NCI-H226 (cell line): Measurements from ENCODE around the gene CCDC82.
"Not testable (repeated sequence)": the region's sequence is repeated elsewhere in the genome, so short reads cannot be mapped to it uniquely, and the experiment has no call there.

Source experiments
- DNase-seq: peaks from one replicate; pipeline ENCODE4 v3.0.0-alpha.2; 2015

The CCDC82 gene

DNA sequence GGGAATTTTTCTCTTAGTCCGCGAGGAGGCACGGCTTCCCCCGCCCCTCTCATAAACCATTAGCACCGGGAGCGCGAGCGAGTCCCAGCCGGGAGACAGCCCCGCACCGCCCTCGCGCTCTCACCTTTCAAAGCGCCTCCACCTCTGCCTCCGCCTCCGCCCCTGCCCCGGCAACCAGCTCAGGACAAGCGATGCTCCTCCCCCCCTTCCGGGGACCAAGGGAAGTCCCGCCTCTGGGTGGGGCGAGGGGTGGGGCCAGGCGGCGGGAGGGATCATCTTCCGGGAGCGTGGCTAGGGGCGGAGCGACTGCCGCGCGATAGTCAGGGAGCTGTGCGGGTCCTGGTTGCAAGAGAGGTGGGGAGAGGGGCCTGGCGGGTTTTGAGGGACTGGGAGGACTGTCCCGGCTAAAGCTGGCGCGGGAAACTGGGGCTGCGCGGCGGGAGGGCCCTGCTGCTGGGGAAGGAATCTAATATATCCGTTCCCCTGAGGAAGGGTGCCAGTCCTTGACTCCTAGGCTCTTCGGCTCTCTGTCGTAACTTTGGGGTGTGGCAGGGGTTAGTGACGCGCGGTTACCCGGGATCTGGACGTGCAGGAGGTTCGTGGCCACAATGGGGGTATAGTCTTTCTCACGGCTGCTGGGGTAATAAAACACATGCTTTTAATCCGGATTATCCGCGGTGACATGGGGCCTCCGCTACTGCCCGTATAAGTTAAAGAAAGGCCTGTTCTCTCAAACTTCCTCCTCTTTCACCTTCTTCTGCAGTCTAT lies at the start of gene CCDC82, which contains the start of gene JRKL:
TSS of gene CCDC82 (minus strand) at position 193 of the 768 bp plus-strand sequence. CDS start 5,165 bp downstream, outside the sequence.
TSS of gene JRKL (plus strand) at position 294 of the 768 bp plus-strand sequence. CDS start 637 bp downstream, outside the sequence.
- DNase-seq: peak; percentile 91

DNA sequence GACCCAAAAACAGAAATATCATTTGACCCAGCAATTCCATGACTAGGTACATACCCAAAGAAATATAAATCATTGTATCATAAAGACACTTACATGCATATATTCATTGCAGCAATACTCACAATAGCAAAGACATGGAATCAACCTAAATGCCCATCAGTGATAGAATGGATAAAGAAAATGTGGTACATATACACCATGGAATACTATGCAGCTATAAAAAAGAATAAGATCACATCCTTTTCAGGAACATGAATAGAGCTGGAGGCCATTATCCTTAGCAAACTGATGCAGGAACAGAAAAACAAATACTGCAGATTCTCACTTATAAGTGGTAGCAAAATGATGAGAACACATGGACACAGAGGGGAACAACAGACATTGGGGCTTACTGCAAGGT lies 42.9 kb upstream of the CCDC82 start:
- DNase-seq: not testable (repeated sequence)

DNA sequence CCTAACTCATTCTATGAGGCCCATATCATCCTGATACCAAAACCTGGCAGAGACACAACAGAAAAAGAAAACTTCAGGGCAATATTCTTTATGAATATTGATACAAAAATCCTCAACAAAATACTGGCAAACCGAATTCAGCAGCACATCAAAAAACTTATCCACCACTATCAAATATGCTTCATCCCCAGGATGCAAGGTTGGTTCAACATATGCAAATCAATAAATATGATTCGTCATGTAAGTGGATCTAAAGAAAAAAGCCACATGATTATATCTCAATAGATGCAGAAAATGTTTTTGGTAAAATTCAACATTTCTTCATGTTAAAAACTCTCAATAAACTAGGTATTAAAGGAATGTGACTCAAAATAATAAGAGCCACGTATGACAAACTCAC lies 41.0 kb upstream of the CCDC82 start:
- DNase-seq: no peak

DNA sequence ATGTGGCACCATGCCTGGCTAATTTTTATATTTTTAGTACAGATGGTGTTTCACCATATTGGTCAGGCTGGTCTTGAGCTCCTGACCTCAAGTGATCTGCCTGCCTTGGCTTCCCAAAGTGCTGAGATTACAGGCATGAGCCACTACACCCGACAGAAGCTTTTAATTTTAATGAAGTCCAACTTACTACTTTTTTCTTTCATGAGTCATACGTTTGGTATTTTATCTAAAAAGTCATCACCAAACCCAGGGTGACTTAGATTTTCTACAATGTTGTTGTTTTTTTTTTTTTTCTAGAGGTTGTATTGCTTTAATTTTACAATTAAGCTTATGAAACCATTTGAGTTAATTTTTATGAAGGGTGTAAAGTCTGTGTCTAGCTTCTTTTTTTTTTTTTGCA lies 35.0 kb upstream of the CCDC82 start:
- DNase-seq: peak; percentile 42

DNA sequence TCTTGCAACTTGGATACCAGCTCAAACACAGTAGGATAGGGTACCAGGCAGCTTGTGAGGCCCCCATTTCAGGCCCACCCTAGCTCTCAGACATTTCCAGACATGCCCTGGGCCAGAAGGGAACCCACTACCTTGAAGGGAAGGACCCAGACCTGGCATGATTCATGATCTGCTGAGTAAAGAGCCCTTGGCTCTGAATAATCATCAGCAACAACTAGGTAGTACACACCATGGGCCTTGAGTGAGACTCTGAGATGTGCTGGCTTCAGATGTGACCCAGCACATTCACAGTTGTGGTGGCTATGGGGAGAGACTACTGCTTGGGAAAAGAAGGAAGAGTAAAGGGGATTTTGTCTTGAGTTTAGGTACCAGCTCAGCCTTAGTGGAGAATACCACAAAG lies 23.7 kb upstream of the CCDC82 start:
- no peak for DNase-seq

DNA sequence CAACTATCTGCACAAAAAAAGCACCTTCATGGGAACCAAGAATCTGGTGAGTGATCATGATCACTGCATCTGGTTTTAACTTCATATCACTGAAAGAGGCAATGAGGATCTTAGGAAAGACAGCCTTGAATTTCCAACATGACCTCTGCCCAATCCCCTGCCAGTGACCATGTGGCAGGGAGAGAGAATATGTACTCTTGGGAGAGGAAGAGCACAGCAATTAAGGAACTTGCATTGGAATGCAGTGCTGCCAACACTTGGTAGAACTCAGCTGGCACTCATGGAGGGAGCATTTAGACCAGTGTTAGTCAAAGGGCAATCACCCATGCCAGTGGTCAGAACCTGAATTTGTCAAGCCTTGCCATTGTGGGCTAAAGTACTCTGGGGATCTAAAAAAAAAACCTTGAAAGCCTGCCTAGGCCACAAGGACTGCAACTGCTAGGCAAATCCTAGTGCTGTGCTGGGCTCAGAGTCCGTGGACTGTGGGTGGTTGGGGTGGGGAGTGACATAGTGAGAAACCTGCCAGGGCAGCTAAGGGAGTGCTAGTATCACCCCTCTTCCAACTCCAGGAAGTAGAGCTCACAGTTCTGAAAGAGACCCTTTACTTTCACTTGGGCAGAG lies 23.2 kb upstream of the CCDC82 start:
- no peak for DNase-seq

DNA sequence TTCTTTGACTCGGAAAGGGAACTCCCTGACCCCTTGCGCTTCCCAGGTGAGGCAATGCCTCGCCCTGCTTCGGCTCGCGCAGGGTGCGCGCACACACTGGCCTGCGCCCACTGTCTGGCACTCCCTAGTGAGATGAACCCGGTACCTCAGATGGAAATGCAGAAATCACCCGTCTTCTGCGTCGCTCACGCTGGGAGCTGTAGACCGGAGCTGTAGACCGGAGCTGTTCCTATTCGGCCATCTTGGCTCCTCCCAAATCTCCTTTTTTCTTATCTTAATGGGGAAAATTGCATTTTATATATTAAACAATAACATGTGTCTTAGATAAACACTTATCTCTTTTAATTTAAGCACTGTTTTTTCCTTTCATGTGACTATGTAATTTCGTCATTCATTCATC lies 21.7 kb upstream of the CCDC82 start:
- not testable (repeated sequence) for DNase-seq

DNA sequence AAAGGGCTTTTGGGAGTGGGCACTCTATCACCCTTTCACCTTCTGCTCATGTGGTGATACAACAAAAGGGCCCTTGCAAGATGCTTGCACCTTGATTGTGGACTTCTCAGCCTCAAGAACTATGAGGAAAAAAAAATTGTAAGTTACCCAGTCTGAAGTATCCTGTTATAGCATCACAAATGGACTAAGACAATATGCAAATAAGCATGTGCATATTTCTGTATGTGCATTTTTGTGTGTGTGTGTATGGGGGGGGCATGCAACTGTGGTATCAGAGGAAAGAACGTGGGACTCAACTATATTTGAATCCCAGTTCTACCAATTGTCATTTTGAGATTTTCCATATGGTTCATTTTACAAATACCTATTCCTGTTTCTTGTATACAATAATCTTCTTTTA lies 11.0 kb upstream of the CCDC82 start:
- DNase-seq: no peak

DNA sequence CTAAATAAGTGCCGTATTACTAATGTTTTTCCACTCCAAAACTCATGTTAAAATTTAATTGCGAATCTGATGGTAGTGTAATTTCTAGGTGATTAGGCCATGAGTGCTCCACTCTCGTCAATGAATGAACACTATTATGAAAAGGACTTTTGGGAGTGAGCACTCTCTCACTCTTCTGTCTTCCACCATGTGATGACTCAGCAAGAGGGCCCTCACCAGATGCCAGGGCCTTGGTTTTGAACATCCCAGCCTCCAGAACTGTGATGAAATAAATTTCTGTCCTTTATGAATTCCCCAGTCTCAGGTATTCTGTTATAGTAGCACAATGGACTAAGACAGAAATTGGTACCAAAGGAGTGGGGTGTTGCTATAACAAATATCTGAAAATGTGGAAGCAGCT lies 8.2 kb upstream of the CCDC82 start:
- peak; percentile 1 for DNase-seq

DNA sequence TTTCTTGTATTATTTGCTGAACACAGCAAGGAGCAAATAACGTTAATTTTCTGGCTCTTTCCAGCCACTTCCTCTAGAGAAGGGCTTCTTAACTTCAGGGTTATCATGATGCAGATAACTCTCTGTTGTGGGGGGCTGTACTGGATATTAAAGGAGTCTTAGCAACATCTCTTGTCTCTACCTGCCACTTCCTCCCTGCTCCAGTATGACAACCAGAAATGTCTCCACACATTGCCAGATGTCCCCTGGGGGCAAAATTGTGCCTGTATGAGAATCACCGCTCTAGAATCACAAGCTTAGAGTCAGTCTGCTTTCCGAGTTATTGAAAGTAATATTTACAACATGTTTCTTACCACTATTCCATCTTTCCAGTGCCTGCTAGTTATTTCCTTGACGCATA lies 6.9 kb upstream of the CCDC82 start:
- DNase-seq: no peak

DNA sequence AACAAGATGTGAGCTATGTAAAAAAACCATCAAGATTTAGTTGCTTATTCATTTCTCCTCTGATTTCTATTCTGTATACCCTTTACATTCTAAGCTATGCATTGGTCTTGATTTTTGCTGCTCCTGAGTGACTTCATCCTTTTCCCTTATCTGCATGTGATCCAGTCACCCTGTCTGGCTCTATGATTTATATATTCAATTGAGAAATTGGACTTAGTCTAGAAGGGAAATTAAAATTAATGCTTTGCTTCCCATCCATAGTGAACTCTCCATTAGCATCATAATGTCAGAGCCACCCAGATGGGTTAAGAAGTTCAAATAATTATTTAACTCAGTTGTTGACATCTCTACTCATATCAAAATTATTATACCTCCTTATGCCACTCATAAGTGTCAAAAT lies 5.1 kb upstream of the CCDC82 start:
- DNase-seq: no peak

DNA sequence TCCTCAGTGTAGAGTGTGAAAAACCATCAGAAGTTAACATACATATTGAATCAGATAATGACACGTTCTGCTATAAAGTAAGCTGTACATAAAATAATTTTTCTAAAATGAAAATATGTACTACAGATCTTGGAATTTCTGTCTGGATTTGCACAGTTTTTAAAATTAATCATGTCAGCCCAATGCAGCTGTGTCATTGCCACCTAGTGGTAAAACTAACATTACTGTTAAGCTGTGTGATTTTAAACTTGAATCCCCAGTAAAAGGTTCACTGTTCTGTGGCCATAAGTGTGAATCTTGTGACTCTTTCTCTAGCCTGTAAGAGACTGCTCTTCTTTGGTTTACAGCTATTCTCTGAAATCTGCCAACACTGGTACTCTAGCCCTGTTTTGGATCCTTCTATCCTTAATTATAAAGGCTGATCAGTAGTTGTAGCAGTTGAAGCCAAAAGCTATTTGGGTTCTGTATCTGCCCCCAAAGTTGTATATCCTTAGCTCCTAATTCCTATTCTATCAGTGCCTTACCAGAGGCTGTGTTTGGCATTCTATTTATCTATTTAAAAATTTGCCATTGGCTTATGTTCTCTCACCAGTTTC lies 4.1 kb upstream of the CCDC82 start:
- no peak for DNase-seq

DNA sequence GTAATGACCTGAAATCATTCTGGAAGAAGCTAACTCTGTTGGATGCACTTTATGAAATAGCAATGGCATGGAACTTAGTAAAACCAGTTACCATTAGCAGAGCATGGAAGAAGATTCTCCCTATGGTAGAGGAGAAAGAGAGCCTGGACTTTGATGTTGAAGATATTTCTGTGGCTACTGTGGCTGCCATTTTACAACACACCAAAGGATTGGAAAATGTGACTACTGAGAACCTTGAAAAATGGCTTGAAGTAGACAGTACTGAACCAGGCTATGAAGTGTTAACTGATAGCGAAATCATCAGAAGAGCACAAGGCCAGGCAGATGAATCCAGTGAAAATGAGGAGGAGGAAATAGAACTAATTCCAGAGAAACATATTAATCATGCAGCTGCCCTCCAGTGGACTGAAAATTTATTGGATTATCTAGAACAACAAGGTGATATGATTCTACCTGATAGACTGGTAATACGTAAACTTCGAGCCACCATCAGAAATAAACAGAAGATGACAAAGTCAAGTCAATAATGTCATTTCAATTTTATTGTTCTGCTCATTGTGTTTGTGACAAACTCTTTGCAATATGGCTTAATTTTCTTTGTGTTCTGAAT lies 2.1 kb upstream of the CCDC82 start:
- no peak for DNase-seq

DNA sequence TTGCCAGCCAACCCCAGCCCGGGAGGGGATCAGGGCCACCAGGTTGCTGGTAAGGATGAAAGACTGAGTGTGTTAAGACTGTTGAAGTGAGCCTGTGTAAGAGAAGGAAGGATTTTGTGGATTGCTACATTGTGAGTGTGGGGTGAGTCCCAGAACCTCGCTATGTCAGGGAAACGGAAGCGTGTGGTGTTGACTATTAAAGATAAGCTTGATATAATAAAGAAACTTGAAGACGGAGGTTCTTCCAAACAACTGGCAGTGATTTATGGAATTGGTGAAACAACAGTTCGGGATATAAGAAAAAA lies 728 bp upstream of the CCDC82 start:
- DNase-seq: no peak

DNA sequence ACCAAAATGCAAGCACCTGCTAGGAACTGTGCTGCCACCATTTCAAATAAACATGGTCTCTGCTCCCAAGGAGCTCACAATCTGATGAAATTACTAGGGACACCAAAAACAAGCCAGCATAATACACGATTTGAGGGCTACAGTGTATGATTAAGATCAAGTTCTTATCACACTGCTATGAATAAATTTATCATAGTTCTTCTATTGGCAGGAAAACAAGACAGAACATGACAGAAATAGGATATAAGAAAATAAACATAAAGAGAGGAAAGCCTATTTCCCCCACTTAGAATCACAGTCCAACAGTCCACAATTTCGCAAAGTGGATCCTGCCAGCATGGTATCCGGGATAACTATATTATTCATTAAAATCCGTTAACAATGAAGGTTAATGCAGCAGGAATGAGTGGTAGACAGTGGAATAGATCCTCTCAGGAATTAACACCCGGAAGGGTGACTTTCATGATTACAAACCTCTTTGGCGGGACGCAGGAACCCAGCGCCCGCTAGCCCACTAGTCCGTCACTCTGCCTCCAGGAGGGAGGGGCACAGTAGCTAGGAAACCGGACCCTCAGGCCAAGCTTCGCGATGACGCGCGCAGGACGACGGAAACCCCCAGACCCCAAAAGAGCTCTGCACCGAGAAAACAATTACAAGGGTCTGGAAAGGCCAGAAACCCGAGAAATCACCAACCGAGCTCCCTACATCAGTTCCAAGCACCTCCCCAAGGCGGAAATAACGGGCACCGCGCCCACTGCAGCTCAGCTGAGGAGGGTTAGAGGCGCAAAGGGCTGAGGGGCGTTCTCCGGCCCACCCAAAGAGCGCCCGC lies 607 bp downstream of the CCDC82 start:
- DNase-seq: no peak

DNA sequence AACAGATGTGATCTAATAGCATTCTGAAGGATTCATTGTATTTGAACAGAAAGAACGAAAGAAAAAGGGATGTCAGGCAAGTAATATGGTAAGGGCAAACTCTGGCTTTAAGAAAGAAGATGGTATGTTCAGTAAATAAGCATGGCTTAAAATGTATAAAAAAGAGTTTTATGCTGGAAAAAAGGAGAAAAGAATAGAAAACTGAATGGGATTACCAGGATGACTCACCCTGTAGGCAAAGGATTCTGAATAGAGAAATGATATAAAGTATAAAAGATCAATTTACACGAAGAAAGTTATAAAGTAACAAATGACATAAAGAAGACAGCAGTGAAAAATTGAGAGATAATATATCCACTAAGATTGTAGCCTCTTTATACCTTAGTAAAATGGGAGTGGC lies 4.5 kb downstream of the CCDC82 start:
- DNase-seq: no peak

DNA sequence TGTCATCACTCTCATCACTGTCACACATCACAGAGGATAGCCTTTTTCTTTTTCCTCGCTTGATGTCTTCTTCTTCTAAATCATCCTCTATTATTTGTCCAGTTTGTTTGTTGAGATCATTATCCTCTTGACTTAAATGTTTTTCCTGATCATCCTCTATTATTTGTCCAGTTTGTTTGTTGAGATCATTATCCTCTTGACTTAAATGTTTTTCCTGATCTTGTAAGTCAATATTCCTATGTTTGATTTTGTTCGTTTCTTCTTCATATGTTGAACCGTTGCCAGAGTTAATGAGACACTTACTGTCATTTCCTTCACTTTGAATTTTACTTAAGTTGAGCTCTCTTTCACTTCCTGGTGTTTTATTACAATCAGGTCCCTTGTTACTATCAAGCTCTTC lies 5.6 kb downstream of the CCDC82 start:
- DNase-seq: no peak

DNA sequence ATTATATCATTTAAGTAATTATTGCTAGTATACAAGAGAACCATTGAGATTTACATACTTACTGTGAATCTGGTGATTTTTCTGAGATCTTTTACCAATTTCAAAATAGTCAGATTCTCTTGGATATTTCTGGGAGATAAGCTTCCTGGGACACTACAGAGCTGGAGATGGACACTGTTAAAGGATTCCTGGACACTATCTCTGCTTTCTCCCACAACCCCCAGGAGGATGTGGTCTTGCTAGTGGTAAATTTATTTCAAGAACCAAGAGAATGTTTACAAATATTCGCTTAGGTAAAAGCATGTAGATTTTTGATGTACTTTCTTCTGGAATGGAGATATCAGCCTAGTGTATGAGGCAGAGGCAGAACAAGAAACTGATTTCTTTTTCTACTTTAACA lies 12.9 kb downstream of the CCDC82 start:
- DNase-seq: no peak

DNA sequence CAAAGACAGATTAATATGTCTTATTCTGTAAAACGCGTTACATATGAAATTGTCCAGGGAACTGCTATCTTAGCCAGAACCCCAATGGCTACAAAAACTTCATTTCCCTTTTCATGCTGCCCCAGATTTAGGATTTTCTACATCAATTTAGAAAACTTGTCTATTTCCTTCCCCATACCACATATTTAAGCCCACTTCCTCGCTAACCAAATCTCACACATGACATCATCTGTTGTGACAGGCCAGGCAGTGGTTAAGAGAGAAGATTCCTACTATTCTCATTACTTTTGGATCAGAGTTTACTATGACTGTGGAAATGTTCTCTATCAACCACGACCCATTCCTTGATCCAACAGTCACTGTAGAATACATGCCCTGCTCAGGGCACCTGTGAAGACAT lies 15.9 kb downstream of the CCDC82 start:
- no peak for DNase-seq

DNA sequence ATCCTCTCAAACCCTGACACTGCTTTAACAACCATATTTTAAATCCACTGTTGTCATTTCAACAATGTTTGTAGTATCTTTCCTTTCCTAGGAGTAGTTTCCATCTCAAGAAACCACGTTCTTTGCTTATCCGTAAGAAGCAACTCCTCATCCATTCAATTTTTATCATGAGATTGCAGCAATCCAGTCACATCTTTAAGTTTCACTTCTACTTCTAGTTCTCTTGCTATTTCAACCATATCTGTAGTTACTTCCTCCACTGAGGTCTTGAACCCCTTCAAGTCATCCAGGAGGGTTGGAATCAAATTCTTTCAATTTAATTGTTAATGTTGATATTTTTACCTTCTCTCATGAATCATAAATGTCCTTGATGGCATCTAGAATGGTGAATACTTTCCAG lies 22.4 kb downstream of the CCDC82 start:
- no peak for DNase-seq

DNA sequence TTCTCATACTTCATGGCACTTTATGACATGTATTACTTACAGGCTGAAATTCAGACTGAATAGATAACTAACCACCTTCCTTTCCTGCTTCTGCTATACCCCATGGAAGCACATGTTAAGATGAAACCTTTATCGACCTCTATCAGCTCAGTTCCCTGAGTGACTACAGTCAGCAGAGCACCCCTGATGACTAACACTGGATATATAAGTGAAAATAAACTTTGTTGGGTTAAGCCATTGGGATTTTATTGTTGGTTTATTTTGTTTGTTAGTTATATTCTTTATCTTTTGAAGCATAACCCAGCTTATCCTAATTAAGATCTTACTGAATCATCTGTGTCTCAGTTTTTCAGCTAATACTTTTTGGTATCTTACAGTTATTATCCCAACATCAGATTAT lies 23.7 kb downstream of the CCDC82 start:
- no peak for DNase-seq

DNA sequence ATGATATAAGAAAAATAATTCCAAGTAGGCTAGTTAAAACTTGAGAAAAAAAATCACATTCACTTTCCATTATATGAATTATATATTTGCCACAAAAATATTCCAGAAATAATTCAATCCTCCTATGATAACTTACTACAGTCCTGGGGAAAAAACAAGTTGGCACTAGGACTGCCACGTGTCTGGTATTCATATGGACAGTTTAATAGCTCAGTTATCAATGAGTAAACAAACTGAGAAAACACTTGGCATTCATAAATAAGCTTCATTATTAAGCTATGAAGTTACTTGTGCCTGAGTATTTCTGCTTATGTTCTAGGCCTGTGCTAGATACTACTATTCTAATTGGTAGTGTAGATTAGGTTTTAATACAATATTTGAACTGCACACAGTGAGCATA lies 24.2 kb downstream of the CCDC82 start:
- no peak for DNase-seq

DNA sequence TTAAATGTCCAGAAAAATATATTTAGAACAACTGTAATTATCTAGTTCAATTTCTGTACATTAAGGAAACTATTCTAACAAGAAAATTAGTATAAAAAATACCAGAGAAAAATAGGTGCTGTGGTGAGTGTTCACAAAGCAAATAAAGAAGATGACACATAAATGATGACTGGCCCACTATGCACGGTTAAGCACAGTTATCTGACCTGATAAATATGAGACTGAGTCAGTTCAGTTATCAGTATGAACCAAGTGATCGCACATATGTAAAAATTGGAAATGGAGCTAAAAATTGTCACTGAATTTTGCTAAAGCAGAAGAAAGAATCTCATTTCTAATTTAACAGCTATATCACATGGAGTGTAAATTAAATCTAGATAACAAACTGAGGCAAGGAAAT lies 27.9 kb downstream of the CCDC82 start:
- DNase-seq: peak; percentile 57
